ENCODE results near the gene C5orf58.
A peak's percentile ranks its signal among the peaks of the same experiment; 100 is the strongest.

C5orf58 gene, protein sequence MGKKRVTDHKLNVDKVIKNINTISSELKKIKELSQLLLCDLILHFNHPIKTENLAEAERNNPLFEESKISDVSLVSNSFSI

DNA sequence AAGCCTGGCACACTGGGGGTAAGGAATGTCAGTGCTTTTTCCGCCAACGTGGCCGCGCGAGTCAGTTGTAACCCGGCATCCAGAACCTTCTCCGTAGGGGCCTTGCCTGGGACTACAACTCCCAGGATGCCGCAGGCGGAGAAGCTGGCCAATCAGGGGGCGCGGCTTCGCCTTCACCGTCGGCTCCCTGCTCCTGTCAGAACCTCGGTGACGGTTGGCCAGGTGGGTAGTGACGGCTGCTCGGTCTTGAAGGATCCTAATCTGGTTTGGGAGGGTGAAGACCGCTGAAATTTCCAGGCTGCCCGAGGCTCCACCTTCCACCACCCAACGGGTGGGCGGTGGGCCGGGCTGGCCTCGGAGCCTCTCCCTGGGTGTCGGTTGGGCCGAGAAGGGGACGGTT, at the start of gene C5orf58:
C5orf58 (plus strand) TSS at position 200 of the 400 bp plus-strand sequence. CDS start 1,992 bp downstream, outside the sequence.
- DNase-seq = no peak

DNA sequence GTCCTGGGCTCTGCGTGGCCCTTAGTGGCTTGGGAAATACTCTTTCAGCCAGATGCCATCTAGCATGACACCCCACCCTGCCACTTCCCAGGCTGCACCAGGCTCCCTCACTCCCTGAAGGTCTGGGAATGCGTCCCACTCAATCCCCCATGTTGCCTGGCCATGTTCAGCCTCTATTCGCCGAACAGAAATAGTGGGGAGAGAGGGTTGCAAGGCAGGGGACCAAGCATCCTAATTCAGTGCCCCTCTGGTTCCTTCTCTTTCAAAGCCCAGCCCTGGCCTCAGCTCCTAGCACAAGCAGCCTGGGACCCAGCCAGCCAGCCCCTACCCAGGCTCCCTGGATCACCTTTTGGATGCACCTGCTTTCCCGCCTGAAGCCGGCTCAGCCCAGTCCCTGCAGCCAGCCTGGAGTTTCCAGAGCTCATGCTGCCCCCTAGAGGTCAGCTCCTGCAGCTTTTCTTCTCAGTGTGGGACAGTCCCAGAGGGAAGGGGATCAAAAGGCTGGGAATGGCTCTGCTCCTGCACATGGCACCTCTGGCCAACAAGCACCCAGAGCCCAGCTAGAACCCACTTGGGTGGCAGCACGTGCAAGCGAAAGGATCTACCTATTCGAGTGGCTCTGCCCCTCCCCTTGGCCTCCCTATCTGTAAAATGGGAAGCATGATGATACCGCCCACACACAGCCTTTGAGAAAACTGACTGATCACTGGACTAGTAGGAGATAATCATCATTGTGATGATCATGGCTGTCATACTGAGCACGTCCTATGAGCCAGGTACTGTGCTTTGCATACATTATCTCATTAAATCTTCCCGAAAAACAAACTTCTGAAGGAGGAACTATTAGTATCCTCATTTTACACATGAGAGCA, 48.7 kb upstream of the C5orf58 start:
- peak; percentile 50 for DNase-seq

DNA sequence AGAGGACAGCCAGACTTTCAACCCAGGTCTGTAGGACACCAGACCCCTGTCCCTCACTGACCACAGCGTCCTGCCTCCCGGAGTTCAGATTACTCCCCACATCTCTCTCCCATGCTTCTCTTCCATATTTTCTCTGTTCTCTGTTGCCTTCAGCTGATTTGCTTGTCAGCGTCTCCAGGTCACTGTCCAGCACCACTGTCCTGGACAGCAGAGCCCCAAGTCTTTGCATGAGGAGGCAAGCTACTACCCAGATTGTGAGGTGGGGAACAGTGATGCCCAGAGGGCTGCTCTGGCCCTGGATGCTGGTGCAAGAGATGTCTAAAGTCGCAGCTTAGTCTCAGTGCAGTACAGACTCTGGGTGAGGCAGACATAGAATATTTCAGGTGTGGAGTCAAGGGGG, 48.0 kb upstream of the C5orf58 start:
- no peak for DNase-seq

DNA sequence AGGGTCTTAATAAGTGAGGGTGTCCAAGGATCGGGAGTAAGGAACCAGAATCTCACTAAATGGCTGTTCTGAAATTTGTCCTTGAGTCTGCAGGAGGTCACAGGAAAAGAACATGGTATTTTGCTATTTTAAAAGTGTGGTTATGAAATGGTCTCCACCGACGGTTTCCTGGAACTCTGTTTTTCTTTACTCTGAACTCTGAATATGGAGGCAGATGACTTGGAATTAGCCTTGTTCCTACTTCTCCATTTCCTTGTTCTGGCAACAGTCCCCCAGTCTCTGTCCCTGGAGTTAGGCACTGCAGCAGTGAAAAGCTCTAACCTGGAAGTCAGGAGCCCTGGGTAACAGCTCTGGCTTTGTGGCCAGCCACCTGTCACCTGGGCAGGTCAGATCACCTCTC, 46.6 kb upstream of the C5orf58 start:
- no peak for DNase-seq

DNA sequence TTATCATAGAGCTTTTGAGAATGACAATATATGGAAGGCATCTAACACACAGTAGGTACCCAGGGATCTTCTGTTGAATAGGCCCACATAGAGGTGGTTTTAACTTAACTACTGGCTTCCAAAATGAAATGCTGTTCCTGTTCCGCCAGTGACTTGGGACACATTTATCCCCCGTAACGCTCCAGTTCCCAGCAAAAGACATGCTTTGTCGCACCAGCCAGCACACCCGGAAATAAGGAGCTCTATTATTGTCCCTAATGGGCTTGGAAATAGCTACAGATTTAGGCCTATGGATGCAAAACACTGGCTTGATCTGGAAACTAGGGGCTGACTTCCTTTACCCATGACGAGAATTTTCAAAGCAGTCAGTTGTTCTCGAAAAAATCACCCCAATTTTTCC, 45.9 kb upstream of the C5orf58 start:
- DNase-seq = no peak

DNA sequence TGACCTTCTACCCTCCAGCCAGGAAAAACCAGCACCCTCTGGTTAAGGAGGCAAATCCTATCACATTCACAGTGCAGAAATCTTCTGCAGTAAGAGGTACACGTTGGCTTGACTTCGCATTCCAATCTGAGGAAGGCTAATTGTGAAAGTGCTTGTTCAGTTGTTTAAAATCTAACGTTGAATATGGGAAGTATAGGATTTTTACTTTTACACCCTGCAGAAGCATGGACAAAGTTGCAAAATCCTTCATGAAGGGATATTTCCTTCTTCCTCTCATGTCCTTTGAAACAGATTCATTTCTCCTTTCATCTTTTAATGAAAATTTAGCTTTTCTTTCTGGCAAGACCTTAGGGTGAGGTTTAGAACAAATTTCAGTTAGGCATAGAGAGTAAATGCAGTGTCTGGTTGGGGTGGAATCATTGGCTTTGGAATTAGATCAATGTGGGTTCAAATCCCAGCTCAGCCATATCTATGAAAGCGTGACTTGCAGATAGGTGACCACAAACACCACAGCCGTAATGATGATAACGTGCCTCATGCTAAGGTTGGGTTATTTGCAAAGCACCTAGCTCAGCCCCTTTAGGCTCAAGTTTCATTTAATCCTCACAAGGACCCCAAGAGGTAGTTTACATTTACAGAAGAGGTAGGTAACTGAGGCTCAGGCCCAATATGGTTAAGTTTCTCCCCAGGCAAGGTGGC, 42.2 kb upstream of the C5orf58 start:
- no peak for DNase-seq

DNA sequence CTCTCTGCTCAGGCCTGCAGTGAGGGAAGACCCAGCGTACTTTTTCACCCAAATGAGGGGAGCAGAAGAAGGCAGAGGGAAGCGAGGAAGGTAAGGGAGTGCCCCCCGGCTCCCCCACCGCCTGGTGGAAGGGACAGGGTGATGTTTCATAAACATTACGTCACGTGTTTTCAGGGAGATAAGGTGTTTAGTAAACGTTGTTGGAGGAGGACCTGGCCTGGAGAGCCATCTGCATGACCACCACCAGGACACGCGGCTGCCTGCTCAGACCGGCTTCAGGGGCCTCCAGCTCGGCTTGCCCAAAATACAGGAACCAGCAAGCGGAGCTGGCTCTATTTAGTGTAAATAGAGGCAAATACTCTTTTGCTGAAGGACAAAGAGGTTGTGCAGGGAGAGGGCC, 40.0 kb upstream of the C5orf58 start:
- DNase-seq = no peak

DNA sequence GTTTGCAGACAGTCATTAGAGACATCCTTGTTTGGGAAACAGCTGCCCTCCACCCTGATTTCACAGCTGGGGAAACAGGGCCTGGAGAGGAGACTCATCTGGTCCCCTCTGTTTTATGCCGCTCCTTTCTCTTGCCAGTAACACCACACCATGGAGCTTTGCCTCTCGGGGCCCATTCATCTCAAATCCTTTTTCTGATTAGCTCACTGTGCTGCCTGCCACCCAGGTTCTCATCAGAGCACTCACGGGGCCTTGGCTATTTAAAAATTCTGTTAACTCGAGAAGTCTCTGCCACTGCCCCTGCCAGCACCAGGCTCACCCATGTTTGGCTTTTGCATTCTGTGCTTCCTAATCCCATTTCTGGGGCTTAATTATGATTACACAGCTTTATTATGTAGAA, 36.8 kb upstream of the C5orf58 start:
- DNase-seq = peak; percentile 29

DNA sequence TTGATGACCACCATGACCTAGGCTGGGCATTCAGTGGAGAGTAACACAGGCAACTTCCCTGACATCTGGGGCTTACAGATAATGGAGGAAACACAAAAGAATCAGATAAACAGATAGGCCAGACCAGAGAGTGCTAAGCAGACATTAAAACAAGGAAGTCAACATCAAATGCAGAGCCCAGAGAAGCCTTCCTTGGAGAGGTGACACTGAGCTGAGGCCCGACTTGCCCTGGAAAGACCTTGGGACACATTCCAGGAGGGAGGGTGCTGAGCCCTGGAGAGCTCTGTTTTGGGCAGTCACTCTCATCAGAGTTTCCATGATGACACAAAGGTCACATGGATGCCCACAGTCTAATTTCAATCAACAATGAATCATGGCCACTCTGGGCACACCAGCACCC, 31.9 kb upstream of the C5orf58 start:
- DNase-seq = no peak

DNA sequence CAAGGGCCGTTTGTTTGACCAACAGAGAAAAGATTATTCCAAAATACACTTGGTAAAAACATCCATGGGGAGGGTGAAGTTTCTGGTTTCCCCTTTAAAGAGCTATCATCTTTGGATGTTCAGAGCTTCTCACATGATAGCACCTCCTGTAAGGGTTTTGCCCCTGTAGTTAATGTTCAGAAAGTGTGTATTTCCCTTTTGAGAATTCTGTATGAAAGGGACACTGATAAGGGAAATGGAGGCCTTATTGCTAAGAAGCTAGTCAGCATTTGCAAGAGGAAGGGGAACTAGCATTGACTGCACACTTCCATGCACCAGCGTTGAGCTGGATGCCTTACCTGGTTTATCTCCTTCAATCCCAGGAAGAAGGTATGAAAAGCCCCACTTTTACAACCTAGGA, 31.5 kb upstream of the C5orf58 start:
- no peak for DNase-seq

DNA sequence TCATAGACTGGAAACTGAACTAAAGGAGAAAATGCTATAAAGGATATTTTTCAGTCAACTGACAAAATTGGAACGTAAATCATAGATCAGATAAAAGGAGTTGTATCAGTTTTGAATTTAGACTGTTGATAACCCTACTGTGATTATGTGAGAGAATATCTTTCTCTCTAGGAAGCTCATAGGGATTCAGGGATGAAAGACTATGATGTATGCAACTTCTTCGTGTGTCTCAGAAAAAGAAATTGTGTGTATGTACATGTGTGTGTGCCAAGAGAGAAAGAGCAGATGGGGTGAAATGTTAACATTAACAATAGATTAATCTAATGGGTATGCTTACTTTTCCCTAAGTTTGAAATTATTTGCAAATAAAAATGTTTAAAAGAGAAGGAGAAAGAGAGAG, 30.7 kb upstream of the C5orf58 start:
- DNase-seq = no peak

DNA sequence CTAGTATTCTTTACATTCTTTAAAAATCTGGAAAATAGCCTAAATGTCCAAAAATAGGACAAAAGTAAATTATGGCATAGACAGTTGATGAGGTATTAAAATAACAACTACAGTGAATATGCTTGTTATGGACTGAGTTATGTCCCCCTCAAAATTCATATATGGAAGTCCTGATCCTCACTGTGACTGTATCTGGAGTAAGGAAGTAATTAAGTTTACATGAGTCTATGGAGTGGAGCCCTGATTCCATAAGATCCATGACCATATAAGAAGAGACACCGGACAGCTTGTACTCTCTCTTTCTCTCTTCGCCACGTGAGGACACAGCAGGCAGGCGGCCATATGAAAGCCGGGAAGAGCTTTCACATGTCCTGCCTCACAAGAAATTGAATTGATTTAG, 28.6 kb upstream of the C5orf58 start:
- DNase-seq = no peak

DNA sequence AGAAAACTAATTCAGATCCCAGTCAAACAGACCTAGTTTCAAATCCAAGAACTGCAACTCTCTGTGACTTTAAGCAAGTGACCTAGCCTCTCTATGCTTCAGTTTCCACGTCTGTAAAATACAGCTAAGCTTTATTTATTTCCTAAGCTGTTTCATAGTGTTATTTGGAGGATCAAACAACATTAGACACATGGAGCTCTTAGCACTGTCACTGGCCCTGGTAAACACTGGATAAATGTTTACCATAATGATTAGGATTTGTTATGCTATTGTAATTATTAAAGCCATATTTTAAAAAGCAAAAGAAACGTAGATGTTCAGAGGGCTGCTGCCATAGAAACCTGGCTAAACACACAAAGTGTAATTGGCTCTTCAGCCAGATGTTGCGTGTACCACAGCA, 26.6 kb upstream of the C5orf58 start:
- no peak for DNase-seq

DNA sequence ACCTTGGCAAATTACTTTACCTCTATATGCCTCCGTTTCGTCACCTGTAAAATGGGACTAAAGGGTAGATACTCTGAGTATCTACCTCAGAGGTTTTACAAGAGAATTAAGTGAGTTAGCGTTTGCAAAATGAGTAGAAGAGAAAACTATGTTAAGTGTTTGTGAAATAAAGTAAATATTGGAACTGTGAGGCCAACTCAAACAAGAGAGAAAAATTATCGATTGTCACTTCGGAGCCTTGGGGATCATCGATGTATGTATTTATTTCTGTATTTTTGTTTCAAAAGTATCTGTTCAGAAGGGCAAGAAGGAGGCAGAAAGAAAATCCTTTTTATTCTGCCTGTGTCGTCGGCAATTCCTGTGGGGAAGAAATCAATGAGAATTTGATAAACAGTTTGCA, 25.8 kb upstream of the C5orf58 start:
- DNase-seq = no peak

DNA sequence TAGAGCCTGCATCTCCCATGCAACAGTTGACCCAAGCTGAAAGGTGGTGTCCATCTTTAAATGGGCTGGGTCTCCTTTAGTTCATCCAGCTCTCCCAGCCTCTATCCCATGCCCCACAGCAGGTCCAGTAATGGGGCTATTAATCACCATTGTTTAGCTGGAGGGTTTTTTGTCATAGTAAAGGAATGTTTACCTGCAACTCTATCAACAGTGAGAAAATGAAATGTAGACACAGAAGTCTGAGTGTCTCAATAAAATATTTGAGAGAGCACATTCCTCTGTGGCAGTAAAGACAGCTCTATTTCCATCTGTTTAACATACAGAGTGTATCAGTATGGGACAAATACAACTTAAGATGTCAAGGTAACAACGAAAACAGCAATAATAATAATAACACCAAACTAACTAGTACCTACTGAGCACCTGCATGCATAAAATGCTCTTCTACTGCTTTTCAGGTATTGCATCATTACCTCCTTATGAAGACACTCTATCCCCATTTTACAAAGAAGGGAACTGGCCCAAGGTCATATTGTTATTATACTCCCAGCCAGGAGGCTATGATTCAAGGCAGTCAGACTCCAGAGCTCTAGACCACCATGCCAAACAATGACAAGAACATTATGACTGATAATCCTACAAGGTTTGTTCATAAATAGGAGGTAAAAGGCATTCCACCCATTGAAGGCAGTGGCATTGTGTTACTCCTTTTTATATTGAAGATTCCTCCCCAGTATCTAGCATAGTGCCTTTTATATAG, 21.0 kb upstream of the C5orf58 start:
- DNase-seq = no peak

DNA sequence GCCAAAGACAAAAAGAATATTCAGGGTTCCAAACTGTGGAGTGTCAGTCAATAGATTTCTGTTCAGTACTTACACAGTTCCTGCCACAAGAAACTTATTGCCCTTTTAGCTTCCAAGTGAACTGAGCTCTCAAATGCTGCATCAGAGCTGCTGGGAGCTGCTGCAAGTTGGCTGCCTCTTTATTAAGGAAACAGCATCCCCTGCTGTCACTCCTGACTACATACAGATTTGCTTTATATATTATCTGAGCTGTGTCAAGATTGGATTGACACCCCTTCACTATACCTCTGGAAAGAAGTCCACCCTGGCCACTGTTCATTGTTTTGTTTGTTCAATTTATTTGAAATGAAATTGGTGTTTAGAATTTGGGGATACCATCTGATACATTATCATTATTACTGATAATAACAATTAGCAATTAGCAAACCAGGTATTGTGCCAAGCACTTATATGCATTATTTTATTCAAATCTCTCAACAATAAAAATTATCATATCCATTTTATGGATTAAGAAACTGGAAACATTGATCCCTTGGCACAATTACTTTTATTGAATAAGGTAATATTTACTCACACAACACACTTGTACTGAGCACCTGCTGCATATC, 16.4 kb upstream of the C5orf58 start:
- DNase-seq = peak; percentile 63

DNA sequence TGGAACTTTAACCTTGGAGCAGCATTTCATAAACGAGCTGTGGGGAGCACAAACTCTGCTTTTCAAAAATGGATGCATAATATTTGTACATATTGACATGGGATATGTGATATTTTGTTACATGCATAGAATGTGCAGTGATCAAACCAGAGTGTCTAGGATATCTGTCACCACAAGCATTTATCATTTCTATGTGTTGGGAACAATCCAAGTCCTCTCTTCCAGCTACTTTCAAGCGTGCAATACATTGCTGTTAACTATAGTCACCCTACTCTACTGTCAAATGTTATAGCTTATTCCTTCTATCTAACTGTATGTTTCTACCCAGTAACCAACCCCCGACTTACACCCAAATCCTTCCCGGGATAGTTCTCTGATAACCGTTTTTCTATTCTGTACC, 15.0 kb upstream of the C5orf58 start:
- no peak for DNase-seq

DNA sequence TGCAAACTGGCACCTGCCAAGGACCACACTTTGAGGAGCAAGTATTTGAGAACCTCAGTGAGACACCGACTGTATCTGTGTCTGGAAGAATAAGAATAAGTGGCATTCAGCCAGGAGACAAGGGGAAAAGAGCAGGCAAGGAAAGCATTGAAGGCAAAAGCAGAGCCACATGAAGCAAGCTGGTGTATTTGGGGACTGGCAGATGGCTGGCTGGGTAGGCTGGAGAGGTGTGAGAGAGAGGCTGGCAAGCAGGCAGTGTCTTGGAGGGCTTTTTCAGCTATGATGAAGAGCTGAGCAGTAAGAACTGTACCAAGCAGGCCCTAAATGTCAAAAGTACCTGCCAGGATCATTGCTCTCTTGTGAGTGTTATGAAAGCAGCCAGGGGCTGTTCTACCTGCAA, 14.1 kb upstream of the C5orf58 start:
- peak; percentile 36 for DNase-seq

DNA sequence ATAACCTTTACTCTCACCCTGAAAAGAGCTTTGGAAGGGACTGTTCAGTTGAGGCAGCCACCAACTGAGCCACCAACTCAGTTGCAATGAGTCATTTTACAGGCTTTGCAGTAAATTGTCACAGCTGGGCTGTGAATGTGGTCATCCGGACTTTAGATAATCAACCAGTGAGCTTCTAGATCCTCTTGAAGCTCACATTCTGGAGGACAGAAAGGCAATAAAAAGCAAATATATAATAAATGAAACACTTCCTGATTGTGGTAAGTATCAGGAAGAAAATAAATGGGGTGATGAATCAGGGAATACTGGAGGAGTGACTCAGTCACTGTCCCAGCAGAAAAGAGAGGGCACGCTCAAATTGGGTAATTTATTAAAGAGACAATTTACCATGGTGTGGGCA, 13.2 kb upstream of the C5orf58 start:
- DNase-seq = no peak

DNA sequence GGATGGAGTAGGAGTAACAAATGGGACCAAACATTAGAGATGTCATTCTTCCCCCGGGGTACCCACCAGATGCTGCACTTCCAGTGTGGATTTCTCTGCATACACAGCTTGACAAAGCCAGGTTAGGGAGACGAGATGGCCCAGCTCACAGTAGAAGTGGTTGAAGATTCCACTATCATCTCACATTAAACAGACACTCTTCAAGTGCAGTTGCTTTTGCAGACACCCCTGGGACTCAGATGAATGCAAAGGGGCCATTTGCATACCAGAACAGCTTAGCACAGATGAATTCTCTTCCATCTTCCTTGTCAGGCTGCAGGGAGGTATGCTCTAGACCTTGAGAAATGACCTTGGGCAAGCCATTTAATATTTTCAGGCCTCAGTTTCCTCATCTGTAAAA, 12.6 kb upstream of the C5orf58 start:
- DNase-seq = no peak

DNA sequence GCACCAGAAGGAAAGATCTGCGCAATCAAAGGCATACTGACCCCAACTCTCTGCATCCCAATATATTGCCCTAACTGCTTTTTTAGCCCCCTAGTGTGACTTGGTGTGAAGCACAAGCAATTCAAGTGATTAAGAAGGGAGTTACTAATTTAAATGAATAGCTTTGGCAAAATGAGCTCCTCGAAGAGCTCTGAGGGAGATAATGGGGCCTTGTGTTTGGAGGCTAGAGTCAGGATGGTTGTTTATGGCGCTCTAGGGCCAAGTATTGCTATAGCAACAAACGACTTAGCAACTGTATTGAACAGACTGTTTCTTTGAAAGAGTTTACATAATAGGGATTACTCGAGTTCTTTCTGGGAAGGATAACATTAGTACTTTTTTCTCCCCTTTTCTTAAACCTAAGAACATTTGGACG, 11.5 kb upstream of the C5orf58 start:
- no peak for DNase-seq

DNA sequence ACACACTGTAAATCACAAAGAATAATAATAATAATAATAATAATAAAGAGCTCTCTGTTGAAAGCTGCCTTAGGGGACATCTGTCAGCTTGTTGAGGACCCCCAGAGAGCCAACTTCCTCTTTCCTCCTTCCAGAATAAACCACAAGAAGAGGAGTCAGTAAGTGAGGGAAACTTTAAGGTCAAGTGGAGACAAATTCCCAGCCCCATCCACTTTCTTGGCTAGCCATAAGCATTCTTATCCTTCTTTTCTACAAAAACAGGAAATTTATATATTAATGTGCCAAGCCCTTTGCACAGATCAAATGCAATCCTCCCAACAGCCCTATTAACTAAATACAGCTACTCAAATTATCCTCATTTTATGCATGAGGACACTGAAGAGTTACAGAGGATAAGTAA, 9.4 kb upstream of the C5orf58 start:
- DNase-seq = no peak

DNA sequence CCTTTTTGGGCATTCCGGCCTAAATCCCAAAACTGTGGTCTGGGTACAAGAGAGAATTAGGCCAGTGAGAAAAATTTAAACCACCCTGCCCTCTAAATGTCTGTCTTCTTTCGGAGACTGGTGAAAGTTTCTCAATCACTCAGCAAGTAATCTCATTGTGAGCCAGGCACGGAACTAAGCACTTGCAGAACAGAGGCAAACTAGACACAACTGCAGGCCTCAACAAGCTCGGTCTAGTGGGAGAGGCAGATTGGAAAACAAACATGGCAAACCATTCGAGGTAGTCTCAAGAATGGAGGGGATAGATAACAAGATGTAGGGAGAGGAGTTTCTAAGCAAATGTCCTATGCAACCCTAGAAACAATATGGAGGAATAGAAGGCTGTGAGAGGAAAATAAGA, 8.9 kb upstream of the C5orf58 start:
- no peak for DNase-seq

All from NCI-H1694 (cell line).